NCI-H146 treated with DMSO at 0.1 percent for 48 hours (cell line): Measurements from ENCODE around the gene AOAH.

Experiments
- DNase-seq: peaks from one replicate; lab custom pipeline; 2025; ENCODE audit not compliant: unreplicated experiment; lab: John Stamatoyannopoulos, UW

Gene AOAH

DNA sequence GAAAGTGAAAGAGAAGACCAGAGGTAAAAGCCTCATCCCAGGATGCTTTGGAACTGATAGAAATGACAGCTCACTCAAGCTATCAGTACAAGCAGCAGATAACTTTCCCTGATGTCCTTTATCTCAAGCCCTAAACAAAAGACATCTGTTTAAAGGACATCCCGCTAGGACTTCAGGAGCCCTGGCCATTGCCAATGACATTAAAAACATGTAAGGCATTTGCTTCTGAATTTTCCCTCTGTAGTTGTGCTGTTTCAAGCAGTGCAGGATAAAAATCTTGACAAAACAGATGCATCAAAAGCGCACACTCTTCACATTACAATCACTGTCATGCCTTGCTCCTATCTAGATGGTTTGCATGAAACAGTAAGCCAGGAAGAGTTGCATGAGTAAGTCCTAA is 159.8 kb downstream of the AOAH start:
- DNase-seq = no peak

DNA sequence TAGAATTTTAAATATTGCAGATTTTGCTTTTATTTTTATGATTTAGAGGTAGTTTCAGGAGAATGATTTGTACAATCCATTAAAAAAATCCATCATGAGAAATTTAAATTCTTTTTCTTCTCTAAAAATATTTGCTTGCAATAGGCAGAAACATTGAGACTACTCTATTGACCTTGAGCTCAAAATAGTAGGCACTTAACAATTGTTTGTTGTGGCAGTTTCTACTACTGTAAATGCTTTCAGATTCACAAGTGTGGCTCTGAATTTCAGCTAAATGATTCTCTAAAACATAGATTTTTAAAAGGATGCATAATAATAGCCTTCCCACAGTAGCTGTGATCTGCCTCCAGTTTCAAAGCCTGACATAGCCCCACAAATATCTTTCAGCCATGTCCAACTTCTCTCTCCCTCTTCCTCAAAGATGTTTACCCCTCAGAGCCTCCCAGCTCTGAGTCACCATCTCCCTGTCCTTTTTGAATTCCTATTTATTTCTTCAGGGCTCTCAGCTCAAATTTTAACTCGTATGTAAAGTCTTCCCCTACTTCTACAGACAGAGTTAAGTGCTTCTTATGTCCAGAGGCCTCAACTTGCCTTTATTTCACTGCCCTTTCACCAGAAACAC is 160.5 kb downstream of the AOAH start:
- no peak for DNase-seq

DNA sequence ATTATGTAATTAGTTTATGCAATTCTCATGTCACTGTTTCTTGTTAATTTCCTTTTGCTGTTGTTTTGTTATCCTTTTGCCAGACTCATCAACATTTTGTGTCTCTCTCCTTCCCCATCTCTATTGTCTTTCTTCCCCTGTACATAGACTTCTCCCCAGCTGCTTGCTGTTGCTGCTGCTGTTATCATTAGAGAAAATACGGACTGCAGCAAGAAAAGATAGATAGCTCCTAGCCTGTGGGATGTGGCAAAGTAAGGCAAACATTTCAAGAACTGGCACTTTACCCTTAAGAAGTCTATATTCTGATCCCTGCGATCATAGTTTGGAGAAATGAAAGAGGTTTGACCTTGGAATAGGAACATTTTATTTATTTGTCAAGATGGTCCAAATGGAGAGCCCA is 162.2 kb downstream of the AOAH start:
- no peak for DNase-seq

DNA sequence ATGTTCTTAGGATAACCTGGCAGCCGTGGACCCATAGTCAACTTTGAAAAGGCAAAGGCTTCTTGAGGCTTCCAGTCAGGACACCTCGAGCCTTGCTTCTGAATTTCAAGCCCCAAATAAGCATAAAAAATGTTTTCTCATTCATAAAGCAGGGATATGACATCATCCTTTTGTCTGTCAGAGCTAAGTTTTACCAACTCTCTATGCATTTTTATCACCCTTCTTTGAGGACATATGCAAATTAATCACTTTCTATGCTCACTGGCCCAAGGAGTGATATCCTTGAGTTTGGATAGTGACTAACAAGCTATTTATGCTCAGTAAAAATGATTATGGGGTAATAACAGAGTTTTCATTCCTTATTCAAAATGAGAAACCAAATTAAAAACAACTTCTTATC is 175.3 kb downstream of the AOAH start:
- DNase-seq = no peak

DNA sequence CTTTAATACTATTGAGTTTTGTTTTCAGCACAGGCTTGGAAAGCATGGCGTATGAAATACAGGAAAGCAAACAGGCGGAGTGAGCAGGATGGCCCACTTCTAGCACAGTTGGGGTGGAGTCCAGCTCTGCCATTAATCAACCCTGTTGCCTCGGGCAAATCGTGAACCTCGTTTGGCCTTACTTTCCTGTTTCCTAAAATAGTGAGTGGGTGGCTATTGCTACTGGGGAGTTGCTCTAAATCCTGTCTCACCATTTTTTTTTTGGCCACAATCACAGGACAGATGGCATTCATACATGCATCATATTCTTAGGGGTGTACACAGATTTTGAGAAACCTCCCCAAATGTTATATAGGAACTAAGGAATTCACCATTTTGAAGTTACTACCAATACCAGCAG is 176.9 kb downstream of the AOAH start:
- DNase-seq = no peak

DNA sequence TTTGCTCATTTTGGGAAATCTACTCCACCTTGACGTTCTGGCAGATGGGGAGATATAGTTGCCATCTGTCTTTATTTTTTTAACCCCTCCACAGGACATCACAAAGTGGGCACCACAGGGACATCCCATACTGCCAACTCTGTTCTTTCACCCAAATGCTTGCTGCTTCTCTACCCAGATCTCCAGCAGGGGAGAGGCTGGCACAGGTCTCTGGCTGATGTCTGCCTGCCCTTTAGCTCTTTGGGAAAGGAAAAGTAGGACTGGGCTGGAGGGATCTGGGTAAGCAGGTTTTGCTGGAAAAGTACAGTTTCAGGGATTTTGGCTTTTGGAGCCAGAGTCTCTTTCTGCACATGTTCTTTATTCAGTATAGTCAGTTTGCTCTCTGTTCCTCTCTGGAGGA is 178.0 kb downstream of the AOAH start:
- no peak for DNase-seq

DNA sequence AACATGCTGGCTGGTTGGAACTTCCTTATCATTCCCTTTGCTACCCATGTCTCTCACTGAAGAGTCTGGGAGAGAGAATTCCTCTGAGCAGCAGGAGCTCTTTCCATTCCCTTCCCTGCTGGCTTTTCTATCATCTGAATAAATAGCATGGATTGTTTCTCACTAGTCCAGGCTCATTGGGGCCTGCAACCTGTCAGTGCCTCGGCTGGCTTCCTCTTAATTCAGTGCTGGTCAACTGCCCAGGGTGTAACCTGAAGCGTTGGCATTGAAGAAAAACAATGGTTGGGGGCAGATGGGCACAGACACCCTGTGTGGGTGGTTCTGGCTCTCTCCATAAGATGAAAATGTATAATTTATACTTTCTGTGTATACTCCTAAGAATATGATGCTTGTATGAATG is 179.0 kb downstream of the AOAH start:
- DNase-seq = no peak

DNA sequence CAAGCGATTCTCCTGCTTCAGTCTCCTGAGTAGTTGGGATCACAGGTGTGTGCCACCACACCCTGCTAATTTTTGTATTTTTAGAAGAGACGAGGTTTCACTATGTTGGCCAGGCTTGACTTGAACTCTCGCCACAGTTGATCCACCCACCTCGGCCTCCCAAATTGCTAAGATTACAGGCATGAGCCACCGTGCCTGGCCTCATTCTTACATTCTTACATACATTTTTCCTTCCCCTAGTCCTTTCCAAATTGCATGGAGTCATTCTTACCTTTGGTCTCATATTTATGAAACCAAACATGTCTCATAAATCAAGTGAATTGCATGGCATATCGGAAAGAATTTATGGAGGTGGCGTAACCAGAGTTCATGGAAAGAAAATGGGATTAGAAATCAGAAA is 186.2 kb downstream of the AOAH start:
- DNase-seq = no peak

DNA sequence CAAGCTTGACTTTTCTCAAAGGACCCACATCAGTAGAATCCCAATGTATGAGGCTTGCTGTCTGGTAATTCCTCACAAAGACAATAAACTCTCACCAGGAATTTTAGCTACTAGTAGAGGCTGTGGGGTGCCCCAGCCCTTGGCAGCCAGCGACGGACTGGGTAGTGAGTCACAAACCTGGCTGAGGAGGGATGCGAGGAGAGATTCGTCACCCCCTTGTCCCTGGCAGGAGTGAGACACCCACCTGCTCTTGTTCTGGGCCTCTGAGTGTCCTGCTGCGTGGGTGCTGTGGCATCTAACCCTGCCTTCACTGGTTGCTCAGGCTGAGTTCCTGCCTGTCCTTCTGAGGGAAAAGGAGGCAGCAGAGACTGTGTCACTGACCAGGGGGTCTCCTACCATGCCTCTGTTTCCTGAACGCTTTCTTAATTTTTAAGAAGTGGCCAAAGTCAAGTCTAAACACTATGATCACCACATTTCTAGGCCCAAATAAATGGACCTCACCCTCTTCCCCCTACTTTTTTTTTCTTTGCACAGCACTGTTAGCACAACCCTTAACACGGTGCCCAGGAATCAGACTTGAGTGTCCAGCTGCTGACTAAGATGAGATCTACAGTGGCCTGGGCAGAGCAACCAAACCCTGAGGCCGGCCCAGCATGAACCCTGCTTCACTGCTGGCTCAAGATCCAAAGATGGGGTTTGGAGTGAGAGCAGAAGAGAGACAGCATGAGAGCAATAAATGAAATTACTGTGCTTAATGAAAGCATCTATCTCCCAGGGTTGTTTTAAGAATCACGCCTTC is 188.2 kb downstream of the AOAH start:
- no peak for DNase-seq

DNA sequence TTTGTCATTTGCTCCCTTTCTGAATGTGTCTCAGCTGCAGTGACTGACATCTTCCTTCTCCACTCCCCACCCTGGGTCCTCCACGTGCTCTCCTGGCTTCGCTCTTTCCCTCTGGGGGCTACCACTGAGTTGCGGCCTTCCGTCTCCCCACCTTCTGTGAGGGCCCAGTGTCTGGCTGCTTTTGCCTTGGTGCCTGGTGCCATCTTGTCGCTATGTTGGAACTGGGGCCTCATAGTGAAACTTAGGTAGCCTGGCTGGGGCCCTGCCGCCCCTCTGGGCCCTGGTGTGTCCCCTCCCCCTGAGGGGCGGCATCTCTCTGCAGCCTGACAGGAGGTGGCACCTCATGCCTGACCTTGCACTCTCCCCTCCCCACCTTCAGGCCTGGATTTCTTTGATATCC is 190.6 kb downstream of the AOAH start:
- no peak for DNase-seq

DNA sequence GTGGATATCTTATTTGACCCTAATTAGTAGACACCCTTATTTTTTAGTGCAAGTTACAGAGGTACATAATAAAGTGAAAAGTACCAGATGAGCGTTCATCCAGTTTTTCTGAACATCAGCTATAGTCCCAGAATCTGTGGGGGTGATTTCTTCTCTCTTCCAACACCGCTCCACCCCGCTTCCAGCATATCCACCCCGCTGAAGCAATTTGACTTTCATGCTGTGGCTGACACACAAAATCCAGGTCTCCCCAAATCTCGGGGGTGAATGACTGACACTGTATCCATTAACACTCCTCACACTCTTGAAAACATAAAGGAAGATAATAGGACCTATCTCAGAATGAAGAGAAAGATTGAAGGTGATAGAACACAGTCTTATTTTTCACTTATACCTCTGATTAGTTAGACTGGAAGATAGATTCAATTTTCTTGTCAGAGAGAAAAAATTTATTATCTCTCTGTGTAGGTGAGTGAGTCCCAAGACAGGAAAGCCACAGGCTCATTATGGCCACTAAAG is 191.3 kb downstream of the AOAH start:
- DNase-seq = no peak

DNA sequence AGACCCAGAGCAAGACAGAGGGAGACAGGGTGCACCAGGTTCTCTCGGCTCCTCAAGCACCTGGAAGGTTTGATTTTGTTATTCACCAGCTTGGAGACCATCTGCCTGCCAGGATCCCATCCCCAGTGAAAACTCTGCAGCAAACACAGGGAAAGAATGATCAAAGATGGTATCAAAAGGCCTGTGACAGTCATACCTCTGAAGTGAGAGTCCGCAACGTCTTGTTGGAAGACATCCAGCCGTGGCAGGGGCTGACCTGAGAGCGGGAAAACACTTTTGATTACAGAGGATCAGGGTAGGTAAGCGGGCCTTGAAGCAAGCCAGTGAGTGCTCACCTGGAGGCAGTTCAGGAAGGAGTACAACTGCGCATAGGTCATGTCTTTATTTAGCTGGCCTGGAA is 192.3 kb downstream of the AOAH start:
- no peak for DNase-seq

DNA sequence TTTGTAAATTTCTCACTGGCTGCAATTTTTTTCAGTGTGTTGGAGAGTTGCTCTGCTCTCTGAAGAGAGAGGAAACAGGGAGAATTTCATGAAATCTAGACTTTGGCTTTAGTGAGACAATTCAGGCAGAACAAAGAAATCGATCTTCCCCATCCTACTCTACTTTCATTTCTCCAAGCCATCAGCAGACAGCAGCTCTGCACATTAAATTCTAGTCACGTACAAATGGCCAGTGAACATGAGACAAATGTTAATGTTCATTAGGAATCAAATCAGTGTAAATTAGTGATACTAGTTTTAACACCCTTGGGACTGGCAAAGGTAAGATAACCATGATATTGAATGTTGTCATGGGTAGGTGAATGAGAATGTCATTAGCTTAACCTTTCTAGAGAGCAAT is 193.8 kb downstream of the AOAH start:
- DNase-seq = no peak

DNA sequence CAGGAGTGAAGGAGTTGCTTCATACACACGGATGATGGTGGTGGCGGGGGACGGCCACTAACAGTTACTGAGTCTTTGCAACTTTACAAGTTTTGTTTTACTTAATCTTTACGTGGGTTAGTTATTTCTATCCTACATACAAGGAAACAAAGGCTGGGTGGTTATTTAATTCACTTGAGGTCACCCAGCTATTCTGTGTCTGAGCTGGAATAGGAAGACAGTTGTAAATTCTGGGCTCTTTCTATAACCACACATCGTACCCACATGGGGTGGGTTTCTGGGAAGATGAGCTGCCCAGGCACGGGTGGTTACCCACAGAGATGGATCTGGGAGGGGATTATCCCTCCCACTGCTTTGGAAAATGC is 196.8 kb downstream of the AOAH start:
- no peak for DNase-seq

DNA sequence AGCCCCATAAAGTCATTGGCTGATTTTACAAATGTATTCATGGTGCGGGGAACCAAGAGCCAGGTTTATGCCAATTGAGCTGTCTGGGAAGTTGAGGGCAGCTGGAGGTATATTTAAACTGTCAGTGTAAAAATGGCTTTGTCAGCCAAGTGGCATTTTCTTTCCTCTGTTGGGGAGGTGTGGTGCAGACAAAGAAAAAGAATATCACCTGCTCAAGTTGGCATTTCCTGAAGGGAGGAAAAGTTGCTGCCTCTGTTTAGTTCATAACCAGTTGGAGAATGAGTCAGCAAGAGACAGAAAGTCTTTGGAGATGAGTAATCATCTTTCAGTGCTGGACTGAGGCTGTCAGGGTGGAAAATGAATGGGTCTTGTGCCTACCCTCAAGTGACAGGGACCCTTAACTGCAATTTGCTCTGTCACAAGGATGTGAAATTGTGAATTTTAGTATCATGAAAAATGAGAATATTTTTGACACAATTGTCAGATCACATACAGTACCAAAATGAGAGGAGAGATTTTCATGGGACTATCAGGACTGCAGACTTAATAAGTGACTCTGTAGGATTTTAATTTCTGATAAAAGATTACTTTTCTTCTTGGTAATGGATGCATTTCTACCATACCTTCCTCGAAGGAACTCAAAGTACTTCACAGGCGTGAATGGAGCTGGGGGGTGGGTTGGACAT is 197.3 kb downstream of the AOAH start:
- DNase-seq = no peak

DNA sequence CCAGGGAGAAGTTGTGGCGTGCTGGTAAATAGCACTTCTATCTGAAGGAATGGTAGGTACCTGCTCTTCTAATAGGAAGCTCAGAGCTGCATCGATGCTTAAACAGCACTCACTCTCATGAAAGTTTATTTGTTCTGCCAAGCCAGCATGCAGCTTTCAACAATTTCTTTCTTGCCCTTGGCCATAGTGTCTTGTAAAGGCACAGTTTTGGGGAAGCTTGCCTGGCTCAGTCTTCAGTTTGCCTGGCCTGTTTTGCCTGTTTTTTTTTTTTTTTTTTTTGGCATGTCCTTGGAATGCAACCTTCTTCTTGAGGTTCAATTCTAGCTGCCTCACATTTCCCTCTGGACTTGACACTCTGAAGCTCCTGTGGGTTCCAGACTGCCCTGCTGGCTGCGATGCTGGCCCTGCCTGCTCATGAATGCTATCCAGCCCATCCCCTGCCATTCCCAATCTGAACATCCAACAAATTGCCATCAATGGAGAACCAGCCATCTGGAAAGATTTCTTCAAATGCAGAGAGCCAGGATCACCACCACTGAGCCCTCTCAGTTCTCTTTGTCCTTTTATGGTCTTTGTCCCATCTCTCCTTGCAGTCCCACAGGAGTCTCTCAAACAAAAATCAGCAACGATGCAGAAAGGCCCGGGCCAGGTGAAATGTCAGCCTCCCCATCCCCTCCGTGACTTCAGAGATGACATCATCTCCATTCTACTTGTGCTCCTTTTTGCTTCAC is 200.8 kb downstream of the AOAH start:
- DNase-seq = no peak

DNA sequence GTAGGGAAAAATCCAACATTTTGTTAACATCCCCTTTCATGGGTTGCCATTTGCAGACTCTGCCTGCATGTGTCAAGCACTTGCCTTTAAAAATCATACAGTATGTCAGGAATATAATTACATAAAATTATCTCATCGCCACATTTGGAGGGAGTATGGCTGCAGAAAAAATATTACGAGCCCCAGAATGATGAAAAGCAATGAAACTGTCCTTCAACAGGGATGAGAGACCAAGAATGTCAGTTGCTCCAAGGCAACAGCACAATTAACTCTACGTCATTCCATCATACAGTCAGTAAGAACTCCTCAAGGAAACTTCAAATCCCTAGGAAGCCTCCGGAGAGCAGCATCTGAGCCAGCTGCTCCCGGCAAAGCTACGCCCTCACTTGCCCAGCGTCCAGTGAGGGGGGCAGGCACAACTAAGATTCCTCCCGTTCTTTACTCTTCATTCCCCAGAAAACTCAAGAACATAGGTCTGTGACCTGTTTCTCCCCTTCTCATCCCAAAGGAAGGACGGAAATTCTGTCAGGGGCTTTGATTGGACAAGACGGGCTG is 201.8 kb downstream of the AOAH start:
- no peak for DNase-seq

DNA sequence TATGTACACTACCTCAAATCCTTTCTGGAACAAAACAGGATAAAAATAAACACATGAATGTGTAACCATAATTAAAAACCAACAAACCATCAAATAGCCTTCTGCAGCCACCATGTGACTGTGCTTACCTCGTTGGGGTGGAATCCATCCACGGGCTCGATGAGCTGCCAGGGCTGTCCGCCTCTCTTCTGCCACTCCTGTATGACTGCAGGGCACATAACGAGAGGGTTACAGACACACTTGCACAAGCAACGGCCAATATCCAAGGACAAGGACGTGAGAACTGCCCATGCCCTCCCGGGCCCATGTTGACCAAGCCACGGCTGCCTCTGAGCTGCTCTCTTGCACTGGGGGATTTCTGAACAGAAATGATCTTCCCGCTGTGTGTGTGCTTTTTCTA is 202.4 kb downstream of the AOAH start:
- DNase-seq = no peak

DNA sequence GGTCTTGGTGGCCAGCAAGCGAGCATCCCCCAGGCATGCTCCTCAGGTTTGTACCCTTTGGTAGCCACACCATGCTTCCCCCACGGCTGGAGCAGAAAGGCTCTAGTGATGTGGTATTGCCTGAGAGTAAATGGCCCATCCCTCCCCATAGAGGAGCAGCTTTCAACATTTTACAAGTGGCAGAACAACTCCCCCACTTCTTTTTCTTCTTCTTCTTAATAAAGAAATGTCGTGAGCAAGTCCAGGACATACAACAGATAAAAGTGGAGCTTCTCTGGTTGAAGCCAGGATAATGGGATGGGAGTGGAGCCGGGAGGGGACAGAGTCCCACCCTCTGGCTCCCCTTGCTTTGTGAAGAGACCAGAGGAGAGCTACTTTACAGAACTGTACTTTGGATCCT is 203.2 kb downstream of the AOAH start:
- DNase-seq = no peak

DNA sequence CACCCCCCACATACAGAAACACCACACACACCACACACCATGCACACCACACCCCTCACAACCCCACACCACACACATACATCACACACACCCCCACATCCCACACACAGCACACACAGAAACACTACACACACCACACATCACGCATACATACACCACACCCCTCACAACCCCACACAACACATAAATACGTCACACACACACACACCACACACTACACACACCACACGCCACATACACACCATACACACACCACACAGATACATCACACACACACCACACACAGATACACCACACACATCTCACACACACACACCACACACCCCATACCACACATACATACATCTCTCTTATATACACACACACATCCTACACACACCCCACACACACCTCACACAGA is 208.4 kb downstream of the AOAH start:
- no peak for DNase-seq
